NAMALWA (cell line): ENCODE data around the gene SARS1.

ENCODE experiments used
- DNase-seq: peaks from one replicate; pipeline ENCODE4 v3.0.0-alpha.2; 2015; ENCODE audit warnings: low spot score

SARS1 gene

GRCh38 chr1:109250454-109251276 lies 36.9 kb downstream of the SARS1 start:
- no peak for DNase-seq

- DNase-seq = no peak
These were observed 37.8 kb downstream of the SARS1 start for GRCh38 chr1:109251277-109252166.

GRCh38 chr1:109252167-109252892 lies 38.6 kb downstream of the SARS1 start:
- DNase-seq = no peak

GRCh38 chr1:109252893-109253802 lies 39.4 kb downstream of the SARS1 start:
- DNase-seq = peak; percentile 55

- DNase-seq = no peak
These were observed 40.3 kb downstream of the SARS1 start for GRCh38 chr1:109253803-109254620.

- no peak for DNase-seq
These were observed 40.9 kb downstream of the SARS1 start for GRCh38 chr1:109254621-109255096.

GRCh38 chr1:109255097-109255651 lies 41.5 kb downstream of the SARS1 start:
- no peak for DNase-seq

GRCh38 chr1:109255678-109256077 lies 42.0 kb downstream of the SARS1 start:
- no peak for DNase-seq

GRCh38 chr1:109256085-109256484 lies 42.4 kb downstream of the SARS1 start:
- DNase-seq = no peak

- no peak for DNase-seq
These were observed 43.4 kb downstream of the SARS1 start for GRCh38 chr1:109256971-109257681.

GRCh38 chr1:109257682-109258421 lies 44.1 kb downstream of the SARS1 start:
- DNase-seq = no peak

- no peak for DNase-seq
These were observed 45.1 kb downstream of the SARS1 start for GRCh38 chr1:109258481-109259466.

GRCh38 chr1:109259674-109260557 lies 46.2 kb downstream of the SARS1 start:
- no peak for DNase-seq

- no peak for DNase-seq
These were observed 47.3 kb downstream of the SARS1 start for GRCh38 chr1:109261006-109261405.

- DNase-seq = no peak
These were observed 47.9 kb downstream of the SARS1 start for GRCh38 chr1:109261578-109261977.
